Esophagus muscularis mucosa (tissue), 4 donors: ENCODE results near the gene DBP. TPM values are rescaled to one million over a fixed set of nuclear protein-coding genes. Genes with fewer than 3 reads are reported as not detected.

Experiments
- DNase-seq: peaks from one replicate; pipeline ENCODE4 v3.0.0-alpha.2; 2017; ENCODE audit errors: extremely low spot score
- H3K27ac ChIP-seq, 4 donors: fragments of 200-600 bp; sonication (generic); replicated peaks in 1 of 4; 1 replicate in 3 of 4; 2 replicates in 1 of 4; pipeline ENCODE4 v1.5.1; 2016 to 2019; ENCODE audit warnings: mild to moderate bottlenecking in 1 of 4
- H3K27me3 ChIP-seq, 4 donors: fragments of 200-600 bp; sonication (generic); one replicate each; pipeline versions ENCODE4 v1.5.1 to v1.6.0; 2016 to 2019
- H3K36me3 ChIP-seq, 4 donors: fragments of 200-600 bp; sonication (generic); one replicate each; pipeline ENCODE4 v1.5.1; 2016 to 2019
- H3K4me1 ChIP-seq, 4 donors: fragments of 200-600 bp; sonication (generic); one replicate each; pipeline ENCODE4 v1.5.1; 2016 to 2019
- H3K4me3 ChIP-seq, 4 donors: fragments of 200-600 bp; sonication (generic); 1 replicate in 2 of 4; 2 replicates in 2 of 4; pipeline ENCODE4 v1.5.1; 2016 to 2019; ENCODE audit warnings: mild to moderate bottlenecking in 4 of 4, moderate library complexity in 1 of 4
- H3K9me3 ChIP-seq, 4 donors: fragments of 200-600 bp; sonication (generic); 1 replicate in 3 of 4; 2 replicates in 1 of 4; pipeline ENCODE4 v1.5.1; 2016 to 2019
- CTCF ChIP-seq, 3 experiments: fragments of 200-600 bp in 2 of 3; fragments of 450-650 bp in 1 of 3; sonication (generic) in 2 of 3; IDR thresholded peaks; one replicate each; pipeline ENCODE4 v1.5.1; 2017 to 2019; ENCODE audit warnings: antibody characterized with exemption in 3 of 3, mild to moderate bottlenecking in 2 of 3, moderate library complexity in 1 of 3
- EP300 ChIP-seq: sonication (generic); formaldehyde crosslinking; IDR thresholded peaks from one replicate; pipeline ENCODE4 v1.6.1; 2017; ENCODE audit warnings: antibody characterized with exemption
- POLR2A ChIP-seq: fragments of 450-650 bp; IDR thresholded peaks from one replicate; pipeline ENCODE4 v1.6.1; 2017; ENCODE audit warnings: antibody characterized with exemption, moderate library complexity, mild to moderate bottlenecking, low read depth
- POLR2AphosphoS5 ChIP-seq, 2 donors: sonication (generic); formaldehyde crosslinking; IDR thresholded peaks; one replicate each; pipeline ENCODE4 v1.6.1; 2017; ENCODE audit warnings: antibody characterized with exemption in 2 of 2
- WGBS: methylation state at CpG from one replicate; pipeline ENCODE4 v1.1.5; 2018; 5-methylcytosine and 5-hydroxymethylcytosine counted together
- intact Hi-C: fragments of 100-400 bp; cut with DNase I; formaldehyde crosslinking; loops from one replicate; pipeline ENCODE4 v1.15.1; 2023
- total RNA-seq, 4 donors: library from RNA; depleted of rRNA; stranded (reverse); fragments of >200 nt; gene quantifications; one replicate each; pipeline versions ENCODE4 v1.1.0 to v1.2.1, GENCODE V29; 2016

DBP gene
- total RNA-seq, 4 donors from 2014 or later, result 3.0 to 9.3 (median 7.2) TPM

- H3K4me1 ChIP-seq, result peaks cover 38 to 69% (median 62%) of the 10 kb centered on the region in 4 donors
- intact Hi-C loops, result no loop called here
- peaks cover 0 to 51% (median 22%) of the 10 kb centered on the region in 4 donors for H3K36me3 ChIP-seq
- H3K9me3 ChIP-seq, result no peaks in the 10 kb centered on the region
- no peaks in the 10 kb centered on the region for H3K27me3 ChIP-seq
- no peak for TF ChIP-seq EP300
- TF ChIP-seq POLR2AphosphoS5 (IDR thresholded peaks at IDR 0.05), result no peak
- TF ChIP-seq POLR2A, result no peak
- no peak for TF ChIP-seq CTCF (IDR thresholded peaks at IDR 0.05)
- no peak overlapping the region for H3K4me3 ChIP-seq
- WGBS, result 94% methylated on average over 17 of the region's 30 CpGs
- DNase-seq, result no peak
- peak overlapping the region in 2 of 4 donors; percentile 77 to 80 for H3K27ac ChIP-seq
Observed at GRCh38 chr19:48625891-48626327, 11.3 kb downstream of the DBP start.

DNA sequence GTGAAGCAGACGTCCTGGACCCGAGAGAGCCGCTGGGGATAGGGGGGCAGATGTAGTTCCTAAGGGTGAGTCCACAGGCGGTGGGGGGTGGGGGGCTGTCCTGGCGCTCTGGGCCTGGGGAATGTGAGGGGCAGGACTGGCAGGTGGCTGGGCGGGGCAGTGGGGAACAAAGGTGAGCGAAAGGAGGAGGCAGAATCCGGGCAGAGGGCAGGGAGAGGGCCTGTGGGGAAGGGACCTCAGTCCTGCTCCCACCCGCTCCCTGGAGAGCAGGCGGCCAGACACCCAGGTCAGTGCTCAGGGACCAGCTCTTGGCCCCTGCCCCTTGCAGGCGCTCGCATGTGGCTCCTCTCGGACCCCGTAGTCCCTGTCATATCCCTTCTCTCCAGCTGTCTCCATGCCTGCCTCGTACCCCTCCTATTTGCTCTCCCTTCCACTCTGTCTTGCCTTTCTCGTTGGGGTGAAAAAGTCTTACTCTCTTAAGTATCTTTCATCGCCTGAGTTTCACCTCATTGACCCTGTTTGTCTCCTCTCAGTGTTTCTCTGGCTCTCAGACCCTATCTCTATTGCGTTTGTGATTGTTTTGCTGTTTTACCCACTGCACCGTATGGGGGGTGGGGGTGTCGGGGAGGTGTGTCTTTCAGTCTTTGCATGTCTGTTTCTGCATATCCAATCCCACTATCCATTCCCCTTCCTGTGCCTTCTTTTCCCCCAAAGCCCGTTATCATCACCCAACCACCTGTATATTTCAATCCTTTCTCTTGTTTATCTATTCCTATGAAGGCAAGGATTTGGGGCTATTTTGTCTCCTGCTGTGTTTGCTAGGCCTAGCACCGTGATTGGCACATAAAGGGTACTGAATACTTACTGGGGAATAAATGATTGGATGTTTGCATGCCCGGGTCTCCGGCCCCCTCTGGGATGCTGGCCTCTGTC, 12.1 kb downstream of the DBP start:
- intact Hi-C loops, result no loop called here
- Histone ChIP-seq H3K36me3 (peaks cover 0 to 48% (median 23%) of the 10 kb centered on the region in 4 donors), H3K4me1 (peaks cover 32 to 68% (median 59%) of the 10 kb centered on the region in 4 donors), H3K9me3 (no peaks in the 10 kb centered on the region), H3K4me3 (peak overlapping the region; percentile 54 to 69 (median 57)), H3K27ac (peak overlapping the region; percentile 77 to 95 (median 84)), H3K27me3 (no peaks in the 10 kb centered on the region)
- no peak for DNase-seq
- 59% methylated on average over 23 of the region's 24 CpGs for WGBS
- TF ChIP-seq EP300 (no peak), POLR2AphosphoS5 (IDR thresholded peaks at IDR 0.05) (no peak), POLR2A (no peak), CTCF (IDR thresholded peaks at IDR 0.05) (no peak)

GRCh38 chr19:48624067-48624594, 13.0 kb downstream of the DBP start:
- intact Hi-C loops, result no loop called here
- no peak for TF ChIP-seq EP300
- peak in 1 of 2 donors; percentile 86 for TF ChIP-seq POLR2AphosphoS5 (IDR thresholded peaks at IDR 0.05)
- DNase-seq, result peak; percentile 99
- H3K36me3 ChIP-seq, result peaks cover 0 to 39% (median 23%) of the 10 kb centered on the region in 4 donors
- H3K4me1 ChIP-seq, result peaks cover 31 to 65% (median 56%) of the 10 kb centered on the region in 4 donors
- H3K4me3 ChIP-seq, result peak overlapping the region; percentile 54 to 69 (median 57)
- WGBS, result 1% methylated on average over 24 of the region's 40 CpGs
- no peaks in the 10 kb centered on the region for H3K27me3 ChIP-seq
- peak overlapping the region; percentile 77 to 95 (median 84) for H3K27ac ChIP-seq
- H3K9me3 ChIP-seq, result no peaks in the 10 kb centered on the region

DNA sequence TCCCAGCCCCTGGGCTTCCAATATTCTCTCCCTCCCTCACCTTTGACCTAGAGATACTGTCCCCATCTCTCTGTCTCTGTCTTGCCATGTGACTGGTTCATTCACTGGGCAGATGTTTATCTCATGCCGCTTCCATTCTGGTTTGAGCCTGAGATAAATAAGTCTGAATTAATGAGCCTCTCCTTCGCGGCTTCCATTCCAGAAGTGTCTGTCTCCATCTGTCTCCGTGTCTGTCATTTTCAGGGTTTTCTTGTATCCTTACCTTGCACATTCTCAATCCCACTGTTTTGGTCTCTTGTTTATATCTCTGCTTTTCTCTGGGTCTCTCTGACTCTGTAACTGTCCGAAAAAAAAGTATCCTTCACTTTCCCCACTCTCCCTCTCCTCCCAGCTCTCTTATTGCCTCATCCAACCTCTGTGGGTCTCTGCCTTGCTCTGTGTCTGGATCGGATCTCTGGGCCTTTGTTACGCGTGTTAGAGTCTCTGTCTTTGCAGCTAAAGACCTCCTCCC, 13.6 kb downstream of the DBP start:
- peak overlapping the region; percentile 77 to 95 (median 82) for H3K27ac ChIP-seq
- intact Hi-C loops, result no loop called here
- WGBS, result 5% methylated on average over 8 of the region's 8 CpGs
- H3K9me3 ChIP-seq, result no peaks in the 10 kb centered on the region
- peaks cover 0 to 34% (median 23%) of the 10 kb centered on the region in 4 donors for H3K36me3 ChIP-seq
- peak overlapping the region; percentile 41 to 60 (median 54) for H3K4me3 ChIP-seq
- peaks cover 31 to 60% (median 52%) of the 10 kb centered on the region in 4 donors for H3K4me1 ChIP-seq
- no peaks in the 10 kb centered on the region for H3K27me3 ChIP-seq
- no peak for DNase-seq
- TF ChIP-seq POLR2AphosphoS5 (IDR thresholded peaks at IDR 0.05), result no peak
- TF ChIP-seq CTCF (IDR thresholded peaks at IDR 0.05), result no peak
